ENCODE results near the gene PRKAR1A.
"Not testable (repeated sequence)": the region's sequence is repeated elsewhere in the genome, so short reads cannot be mapped to it uniquely, and the experiment has no call there.

PRKAR1A gene

GRCh38 chr17:68512247-68512959, at the start of gene PRKAR1A:
Gene PRKAR1A (plus strand): TSS chr17:68512430. CDS start chr17:68515400, 2,970 bp downstream.
- FAIRE-seq: no peak

GRCh38 chr17:68463211-68464019, 48.8 kb upstream of the PRKAR1A start:
- FAIRE-seq: no peak

GRCh38 chr17:68468334-68468733, 43.9 kb upstream of the PRKAR1A start:
- no peak for FAIRE-seq

GRCh38 chr17:68468788-68469187, 43.4 kb upstream of the PRKAR1A start:
- FAIRE-seq: no peak

GRCh38 chr17:68470961-68471360, 41.3 kb upstream of the PRKAR1A start:
- no peak for FAIRE-seq

- FAIRE-seq: no peak
Observed at GRCh38 chr17:68480885-68481284, 31.3 kb upstream of the PRKAR1A start.

- no peak for FAIRE-seq
Observed at GRCh38 chr17:68482576-68483041, 29.6 kb upstream of the PRKAR1A start.

GRCh38 chr17:68484458-68484857, 27.8 kb upstream of the PRKAR1A start:
- no peak for FAIRE-seq

GRCh38 chr17:68489919-68490318, 22.3 kb upstream of the PRKAR1A start:
- no peak for FAIRE-seq

- no peak for FAIRE-seq
Observed at GRCh38 chr17:68491381-68492231, 20.6 kb upstream of the PRKAR1A start.

GRCh38 chr17:68492394-68493054, 19.7 kb upstream of the PRKAR1A start:
- FAIRE-seq: not testable (repeated sequence)

- no peak for FAIRE-seq
Observed at GRCh38 chr17:68495081-68495480, 17.1 kb upstream of the PRKAR1A start.

- FAIRE-seq: no peak
Observed at GRCh38 chr17:68497885-68498319, 14.3 kb upstream of the PRKAR1A start.

- FAIRE-seq: no peak
Observed at GRCh38 chr17:68498479-68499326, 13.5 kb upstream of the PRKAR1A start.

GRCh38 chr17:68499587-68499986, 12.6 kb upstream of the PRKAR1A start:
- FAIRE-seq: no peak

- no peak for FAIRE-seq
Observed at GRCh38 chr17:68501074-68501473, 11.2 kb upstream of the PRKAR1A start.

- FAIRE-seq: no peak
Observed at GRCh38 chr17:68505951-68506350, 6.3 kb upstream of the PRKAR1A start.

GRCh38 chr17:68507576-68507975, 4.7 kb upstream of the PRKAR1A start:
- no peak for FAIRE-seq

- no peak for FAIRE-seq
Observed at GRCh38 chr17:68509141-68510057, 2.8 kb upstream of the PRKAR1A start.

- FAIRE-seq: no peak
Observed at GRCh38 chr17:68511254-68511670, 968 bp upstream of the PRKAR1A start.
